HG03520 (cell line): ENCODE data around the gene WDR46.
"Not testable (repeated sequence)": the region's sequence is repeated elsewhere in the genome, so short reads cannot be mapped to it uniquely, and the experiment has no call there.

Source experiments
- ATAC-seq: cut with Tn5 transposase; IDR thresholded peaks from one replicate; pipeline ENCODE4 v1.9.1; 2021; ENCODE audit warnings: mild to moderate bottlenecking, moderate library complexity; ENCODE audit not compliant: unreplicated experiment

The WDR46 gene

GRCh38 chr6:33271468-33272274 lies 17.4 kb downstream of the WDR46 start, which contains the start of the genes RPS18 and VPS52:
Gene RPS18 (plus strand): TSS chr6:33272075. CDS start chr6:33272120, 45 bp downstream.
Gene VPS52 (minus strand): TSS chr6:33271876. CDS start chr6:33271675, 201 bp downstream.
- peak; percentile 83 for ATAC-seq

GRCh38 chr6:33271117-33271467 lies 17.9 kb downstream of the WDR46 start:
- no peak for ATAC-seq

- ATAC-seq, result no peak
Measured at GRCh38 chr6:33264015-33264414, 25.0 kb downstream of the WDR46 start.

GRCh38 chr6:33262490-33262889 lies 26.5 kb downstream of the WDR46 start:
- ATAC-seq, result not testable (repeated sequence)

DNA sequence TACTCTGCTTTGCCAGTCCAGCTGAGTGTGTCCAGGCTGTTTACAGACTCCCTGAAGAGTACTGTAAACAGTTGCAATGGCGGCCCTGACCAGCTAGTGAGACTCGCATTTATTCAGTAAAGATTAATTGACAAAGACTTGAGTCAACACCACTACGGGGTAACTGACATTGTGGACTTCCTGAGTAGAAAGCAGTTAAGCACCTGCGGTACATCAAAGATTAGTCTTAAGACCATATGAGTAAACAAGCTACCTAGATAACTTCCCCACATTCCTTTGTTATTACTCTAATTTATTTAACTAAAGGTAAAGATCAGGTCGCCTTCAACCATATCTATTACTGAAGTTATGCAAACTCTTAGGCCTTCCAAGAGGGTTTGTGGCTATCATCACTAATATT lies 30.0 kb downstream of the WDR46 start:
- ATAC-seq, result no peak

GRCh38 chr6:33254591-33254990 lies 34.4 kb downstream of the WDR46 start:
- ATAC-seq, result no peak

DNA sequence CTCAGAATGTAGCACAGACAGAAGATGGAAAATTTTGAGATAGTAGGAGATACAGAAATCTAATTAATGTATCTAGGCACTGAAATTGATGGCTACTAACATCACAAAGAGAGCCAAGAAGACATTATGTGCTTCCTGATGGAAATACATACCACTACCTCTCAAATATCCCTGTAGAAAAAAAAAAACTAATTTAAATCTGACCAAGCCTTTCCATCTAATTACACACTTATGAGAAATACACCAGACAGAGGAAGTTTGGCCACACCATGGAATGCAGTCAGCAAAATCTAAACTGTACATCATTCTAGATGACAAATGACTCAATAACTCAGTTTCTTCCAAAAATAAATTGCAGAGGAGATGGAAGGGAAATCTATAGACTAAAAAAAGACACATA lies 36.3 kb downstream of the WDR46 start:
- ATAC-seq, result no peak

DNA sequence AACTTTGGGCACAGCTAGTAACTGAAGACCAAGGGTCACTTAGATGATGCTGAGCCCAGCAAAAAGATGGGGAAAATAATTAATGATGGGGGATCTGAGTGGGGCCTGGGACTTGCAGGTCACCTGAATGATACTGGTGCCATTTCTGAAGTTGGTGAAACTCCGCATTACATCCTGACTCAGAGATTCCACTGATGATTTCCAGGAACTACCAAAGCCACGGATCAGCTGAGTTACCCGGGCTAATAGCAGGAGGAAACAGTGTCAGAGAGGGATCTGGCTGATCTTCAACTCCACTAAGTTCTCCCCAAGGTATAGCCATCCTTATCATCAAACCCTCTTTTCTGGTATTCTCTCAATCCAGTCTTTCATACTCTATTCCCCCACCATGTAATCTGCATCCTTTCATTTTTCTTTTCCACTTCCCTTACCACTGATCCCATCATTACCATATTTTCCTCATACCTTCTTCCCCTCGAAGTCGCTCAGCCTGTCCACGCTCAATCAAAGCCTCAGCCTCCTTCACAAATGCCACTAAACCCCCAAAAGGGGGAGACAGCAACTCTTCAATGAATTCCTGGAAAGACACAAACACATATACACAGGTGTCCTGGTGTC lies 37.5 kb downstream of the WDR46 start:
- no peak for ATAC-seq

- no peak for ATAC-seq
Measured at GRCh38 chr6:33250731-33251130, 38.3 kb downstream of the WDR46 start.

DNA sequence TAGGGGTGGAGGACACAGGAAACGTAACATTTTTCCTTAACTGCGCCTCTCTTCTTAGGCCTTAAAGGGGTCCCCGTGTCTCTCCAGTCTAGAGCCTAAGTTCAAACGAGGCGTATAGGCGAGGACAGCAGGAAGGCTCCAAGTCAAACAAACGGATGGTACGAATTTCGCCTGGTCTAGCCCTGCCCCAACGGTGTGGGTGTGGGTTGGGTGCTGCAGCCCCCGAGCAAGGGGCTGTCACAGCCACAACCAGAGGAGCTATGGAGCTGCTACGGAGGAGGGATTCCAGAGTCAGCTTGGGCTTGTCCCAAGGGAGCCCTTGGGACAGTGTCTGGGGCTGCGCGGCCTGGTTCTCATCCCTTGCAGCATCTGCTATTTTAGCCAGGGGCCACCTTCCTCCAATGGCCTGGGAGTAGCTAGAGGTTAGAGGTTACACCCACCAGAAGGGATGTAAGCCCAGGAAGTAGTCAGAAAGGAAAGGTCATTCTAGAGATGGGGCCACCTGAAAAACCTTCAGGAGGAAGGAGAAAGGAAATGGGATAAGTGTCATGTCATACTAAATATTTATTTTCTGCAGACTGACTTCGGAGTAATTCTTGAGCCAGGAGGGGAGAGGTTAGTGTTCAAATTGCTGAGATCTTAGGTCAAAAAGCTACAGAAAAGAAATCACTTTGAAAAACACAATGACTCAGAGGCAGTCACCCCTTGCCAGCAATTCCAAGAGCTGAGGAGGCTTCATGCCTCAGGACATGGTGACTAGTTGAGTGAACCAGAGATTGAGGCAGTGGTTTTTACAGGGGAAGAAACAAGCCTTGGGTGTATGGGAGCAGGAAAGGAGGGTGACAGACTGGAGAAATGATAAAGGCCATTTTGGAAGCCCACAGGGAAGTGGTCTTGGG lies 39.1 kb downstream of the WDR46 start:
- no peak for ATAC-seq

DNA sequence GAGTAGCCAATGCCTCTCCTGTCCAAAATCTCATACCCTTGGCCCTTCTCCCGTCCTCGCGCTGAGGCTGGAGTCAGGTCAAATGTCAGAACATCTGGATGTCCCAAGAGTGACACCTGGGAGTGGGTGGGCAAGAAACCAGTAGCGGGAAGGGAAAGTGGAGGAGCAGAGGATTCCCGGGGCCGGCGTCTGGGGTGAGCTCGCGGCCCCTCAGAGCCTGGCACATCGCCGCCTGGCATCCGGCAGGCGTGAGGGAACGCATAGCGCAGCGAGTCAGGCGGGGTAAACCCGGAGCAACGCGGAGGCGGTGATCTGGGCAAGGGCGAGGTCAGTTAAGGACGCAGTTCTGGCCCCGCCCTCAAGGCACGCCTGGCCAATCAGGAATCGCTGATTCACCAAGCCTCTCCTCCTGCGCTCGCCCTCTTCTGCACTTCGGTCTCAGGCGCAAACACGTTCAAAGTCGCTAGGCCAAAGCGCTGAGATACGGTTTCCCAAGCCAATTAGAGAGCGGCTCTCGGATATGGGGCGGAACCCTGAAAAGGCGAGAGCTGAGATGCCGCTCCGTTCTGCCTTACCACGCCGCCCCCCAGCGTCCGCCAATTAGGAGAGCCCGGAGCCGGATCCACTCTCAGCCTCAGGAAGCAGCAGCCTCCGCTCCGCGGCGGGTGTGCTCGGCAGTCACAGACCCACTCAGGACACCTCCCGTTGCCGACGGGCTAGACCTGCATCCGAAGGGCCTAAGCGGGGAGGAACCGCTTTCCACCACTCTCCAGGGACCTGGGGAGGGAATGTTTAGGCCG lies 39.9 kb downstream of the WDR46 start:
- peak; percentile 81 for ATAC-seq

- ATAC-seq, result peak; percentile 8
Measured at GRCh38 chr6:33248643-33248931, 40.5 kb downstream of the WDR46 start.

DNA sequence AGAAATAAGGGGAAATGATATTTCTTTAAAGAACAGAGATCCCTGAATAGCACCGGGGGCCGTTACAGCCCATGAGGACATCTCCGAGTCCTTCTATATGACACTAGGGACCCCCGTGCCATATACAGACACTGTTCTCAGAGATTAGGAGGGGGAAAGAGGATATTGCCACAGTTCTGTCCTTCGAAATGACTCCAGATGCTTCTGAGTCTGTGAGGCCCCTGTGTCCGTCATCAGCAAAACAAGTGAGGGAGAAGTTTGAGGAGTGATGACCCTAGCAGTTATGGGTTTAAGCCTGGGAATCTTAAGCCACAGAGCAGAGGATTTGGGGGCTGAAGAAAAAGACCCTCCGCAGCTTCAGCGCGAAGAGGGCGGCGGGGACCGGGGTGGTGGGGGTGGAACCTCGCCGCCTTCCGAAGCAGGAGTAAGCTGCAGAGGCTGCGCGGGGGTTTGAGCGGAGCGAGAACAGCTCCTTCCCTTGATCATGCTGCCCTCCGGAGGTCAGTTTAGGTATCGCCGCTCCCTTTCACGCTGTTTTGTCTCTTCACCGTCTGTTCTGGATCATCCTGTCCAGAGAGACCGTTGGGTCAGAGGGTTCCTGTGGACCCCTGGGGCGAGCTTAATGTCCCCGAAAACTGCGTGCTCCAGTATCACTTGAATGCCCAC lies 40.9 kb downstream of the WDR46 start:
- ATAC-seq, result peak; percentile 34

GRCh38 chr6:33243476-33243875 lies 45.6 kb downstream of the WDR46 start:
- ATAC-seq, result no peak

DNA sequence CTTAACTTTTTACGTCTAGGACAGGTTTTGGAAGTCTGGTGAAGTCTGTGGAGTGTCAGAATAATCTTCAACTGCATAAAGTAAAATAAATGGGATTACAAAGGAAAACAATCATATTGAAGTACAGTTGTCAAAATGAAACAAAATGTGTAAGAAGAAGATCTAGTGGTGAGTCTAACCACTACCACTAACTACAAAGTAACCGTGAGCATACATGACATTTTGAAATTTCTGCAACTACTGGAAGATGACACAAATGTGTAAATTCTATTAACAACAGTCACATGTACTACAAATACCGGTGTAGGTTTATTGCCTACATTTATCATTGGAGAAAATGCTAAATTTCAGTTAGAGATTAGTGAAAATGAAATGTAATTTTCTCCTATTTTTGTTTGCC lies 47.1 kb downstream of the WDR46 start:
- no peak for ATAC-seq

- ATAC-seq, result no peak
Measured at GRCh38 chr6:33237741-33238140, 51.3 kb downstream of the WDR46 start.

GRCh38 chr6:33236852-33237251 lies 52.2 kb downstream of the WDR46 start:
- no peak for ATAC-seq

DNA sequence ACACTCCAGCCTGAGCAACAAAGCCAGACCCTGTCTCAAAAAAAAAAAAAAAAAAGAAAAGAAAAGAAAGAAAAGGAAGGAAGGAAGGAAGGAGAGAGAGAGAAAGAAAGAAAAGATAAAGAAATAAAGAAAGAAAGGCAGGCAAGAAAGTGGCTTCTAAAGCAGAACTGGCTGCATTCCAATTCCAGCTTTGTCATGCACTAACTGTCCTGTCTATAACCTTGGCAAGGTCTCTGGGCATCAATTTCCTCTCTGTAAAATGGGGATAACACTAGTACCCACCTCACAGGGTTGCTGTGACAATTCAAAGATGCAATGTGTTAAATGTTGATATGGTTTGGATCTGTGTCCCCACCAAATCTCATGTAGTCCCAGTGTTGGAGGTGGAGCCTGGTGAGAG lies 52.7 kb downstream of the WDR46 start:
- ATAC-seq, result no peak

- ATAC-seq, result no peak
Measured at GRCh38 chr6:33235221-33235634, 53.8 kb downstream of the WDR46 start.
